Measurements from ENCODE around the gene PPCS. TPM values are rescaled to one million over a fixed set of nuclear protein-coding genes. Genes with fewer than 3 reads are reported as not detected.

The PPCS gene
- total and polyA plus RNA-seq, 9 of the 15 experiments (the other 6 are each of a cell fraction or from before 2014, with no cell fraction given), result 7.9 to 34.6 (median 14.8) TPM

GRCh38 chr1:42456010-42456753 lies at the start of gene PPCS, which contains the start of gene ZMYND12 (continued):
- peak; percentile 49; the same call in 1 of the 2 replicates for TF ChIP-seq THAP12 (CRISPR knock-in tag; IDR thresholded peaks at IDR 0.05)
- no peak for TF ChIP-seq RNF219 (CRISPR knock-in tag; IDR thresholded peaks at IDR 0.05)

Measured in K562 (cell line).